Mesendoderm (in vitro differentiated cells): Measurements from ENCODE around the gene C5orf52.

Source experiments
- DNase-seq: peaks from one replicate; pipeline ENCODE4 v3.0.0; 2013
- H2AK5ac ChIP-seq: 2 replicates; pipeline ENCODE4 v1.6.1; 2013; ENCODE audit warnings: low read length, inconsistent platforms
- H2BK120ac ChIP-seq: 2 replicates; pipeline ENCODE4 v1.6.1; 2013; ENCODE audit warnings: low read depth, mild to moderate bottlenecking, low read length, moderate library complexity, mixed read lengths
- H2BK15ac ChIP-seq: replicated peaks from 2 replicates; pipeline ENCODE4 v1.6.1; 2013; ENCODE audit warnings: low read depth, mild to moderate bottlenecking, moderate library complexity
- H2BK5ac ChIP-seq: 2 replicates; pipeline ENCODE4 v1.6.1; 2013; ENCODE audit warnings: low read length, inconsistent platforms
- H3K18ac ChIP-seq: 2 replicates; pipeline ENCODE4 v1.6.1; 2013; ENCODE audit warnings: mild to moderate bottlenecking, low read length, mixed read lengths
- H3K23ac ChIP-seq: one replicate; pipeline ENCODE4 v1.6.1; 2013; ENCODE audit warnings: low read length
- H3K27ac ChIP-seq: 2 replicates; pipeline ENCODE4 v1.5.1; 2013; ENCODE audit warnings: low read depth, mild to moderate bottlenecking, inconsistent platforms, low read length, moderate library complexity
- H3K27me3 ChIP-seq: 2 replicates; pipeline ENCODE4 v1.6.1; 2013; ENCODE audit warnings: low read length, control low read depth, mild to moderate bottlenecking, inconsistent platforms; ENCODE audit not compliant: insufficient read depth, poor library complexity
- H3K36me3 ChIP-seq: 2 replicates; pipeline ENCODE4 v1.6.1; 2013; ENCODE audit warnings: low read length, inconsistent platforms; ENCODE audit not compliant: control insufficient read depth, insufficient read depth
- H3K4ac ChIP-seq: one replicate; pipeline ENCODE4 v1.6.1; 2013; ENCODE audit warnings: low read depth, mild to moderate bottlenecking, low read length, moderate library complexity
- H3K4me1 ChIP-seq: 2 replicates; pipeline ENCODE4 v1.6.1; 2013; ENCODE audit warnings: low read depth, low read length, inconsistent platforms; ENCODE audit not compliant: control insufficient read depth
- H3K4me2 ChIP-seq: 2 replicates; pipeline ENCODE4 v1.6.1; 2013; ENCODE audit warnings: low read length
- H3K4me3 ChIP-seq: 2 replicates; pipeline ENCODE4 v1.5.1; 2013; ENCODE audit warnings: mild to moderate bottlenecking, low read length
- H3K56ac ChIP-seq: one replicate; pipeline ENCODE4 v1.6.1; 2013; ENCODE audit warnings: low read length
- H3K79me1 ChIP-seq: 2 replicates; pipeline ENCODE4 v1.6.1; 2013; ENCODE audit warnings: low read length, inconsistent platforms
- H3K79me2 ChIP-seq: 2 replicates; pipeline ENCODE4 v1.6.1; 2013; ENCODE audit warnings: mild to moderate bottlenecking, low read length; ENCODE audit not compliant: control insufficient read depth, insufficient read depth
- H3K9ac ChIP-seq: 2 replicates; pipeline ENCODE4 v1.6.1; 2013; ENCODE audit warnings: low read length, inconsistent platforms
- H4K5ac ChIP-seq: one replicate; pipeline ENCODE4 v1.6.1; 2013; ENCODE audit warnings: low read length
- H4K8ac ChIP-seq: one replicate; pipeline ENCODE4 v1.6.1; 2013; ENCODE audit warnings: low read depth, mild to moderate bottlenecking, control low read depth, low read length, moderate library complexity
- WGBS: extraction: QIAGEN DNeasy Blood & Tissue Kit; methylation state at CpG from one replicate; pipeline ENCODE4 v1.1.7; 2013; ENCODE audit warnings: low lambda C conversion rate, missing lambda C conversion rate; ENCODE audit not compliant: insufficient coverage; ENCODE audit errors: extremely low coverage; 5-methylcytosine and 5-hydroxymethylcytosine counted together

Gene C5orf52

GRCh38 chr5:157657516-157657915 lies 13.8 kb upstream of the C5orf52 start:
- H3K18ac ChIP-seq = no peak overlapping the region
- DNase-seq = peak; percentile 32
- no peak overlapping the region for H3K9ac ChIP-seq
- no peaks in the 10 kb centered on the region for H3K4me1 ChIP-seq
- H3K4ac ChIP-seq = no peak overlapping the region
- H3K56ac ChIP-seq = no peak overlapping the region
- no peak overlapping the region for H4K8ac ChIP-seq
- no peaks in the 10 kb centered on the region for H3K36me3 ChIP-seq
- no peak overlapping the region for H4K5ac ChIP-seq
- no peak overlapping the region for H2AK5ac ChIP-seq
- no peak overlapping the region for H3K23ac ChIP-seq
- WGBS = no CpG with 5 or more reads among the region's 2 CpGs
- H3K4me3 ChIP-seq = no peak overlapping the region
- H2BK120ac ChIP-seq = no peak overlapping the region
- H3K27me3 ChIP-seq = no peaks in the 10 kb centered on the region
- no peak overlapping the region for H2BK5ac ChIP-seq
- no peak overlapping the region for H2BK15ac ChIP-seq
- H3K79me2 ChIP-seq = no peaks in the 10 kb centered on the region
- H3K4me2 ChIP-seq = no peak overlapping the region
- no peaks in the 10 kb centered on the region for H3K79me1 ChIP-seq
- H3K27ac ChIP-seq = no peak overlapping the region

GRCh38 chr5:157658893-157659292 lies 12.4 kb upstream of the C5orf52 start:
- no peak overlapping the region for H4K5ac ChIP-seq
- H3K27me3 ChIP-seq = no peaks in the 10 kb centered on the region
- no peak overlapping the region for H3K9ac ChIP-seq
- no peaks in the 10 kb centered on the region for H3K36me3 ChIP-seq
- no peak overlapping the region for H3K23ac ChIP-seq
- no peak overlapping the region for H3K4me2 ChIP-seq
- no peak overlapping the region for H2BK120ac ChIP-seq
- H3K4me3 ChIP-seq = no peak overlapping the region
- H3K18ac ChIP-seq = no peak overlapping the region
- H3K27ac ChIP-seq = no peak overlapping the region
- no peaks in the 10 kb centered on the region for H3K79me1 ChIP-seq
- WGBS = no CpG with 5 or more reads among the region's 1 CpG
- no peaks in the 10 kb centered on the region for H3K79me2 ChIP-seq
- no peak for DNase-seq
- no peak overlapping the region for H3K4ac ChIP-seq
- H2BK5ac ChIP-seq = no peak overlapping the region
- no peaks in the 10 kb centered on the region for H3K4me1 ChIP-seq
- H4K8ac ChIP-seq = no peak overlapping the region
- no peak overlapping the region for H2BK15ac ChIP-seq
- no peak overlapping the region for H3K56ac ChIP-seq
- H2AK5ac ChIP-seq = no peak overlapping the region

GRCh38 chr5:157659868-157660660 lies 11.3 kb upstream of the C5orf52 start:
- no peak overlapping the region for H2BK15ac ChIP-seq
- no peaks in the 10 kb centered on the region for H3K4me1 ChIP-seq
- WGBS = no CpG with 5 or more reads among the region's 8 CpGs
- no peak overlapping the region for H3K4ac ChIP-seq
- no peaks in the 10 kb centered on the region for H3K27me3 ChIP-seq
- H3K36me3 ChIP-seq = no peaks in the 10 kb centered on the region
- no peak overlapping the region for H2AK5ac ChIP-seq
- no peak overlapping the region for H3K56ac ChIP-seq
- DNase-seq = no peak
- no peak overlapping the region for H2BK120ac ChIP-seq
- H4K8ac ChIP-seq = no peak overlapping the region
- no peaks in the 10 kb centered on the region for H3K79me2 ChIP-seq
- no peak overlapping the region for H3K4me3 ChIP-seq
- H2BK5ac ChIP-seq = no peak overlapping the region
- H3K4me2 ChIP-seq = no peak overlapping the region
- H3K23ac ChIP-seq = no peak overlapping the region
- H4K5ac ChIP-seq = no peak overlapping the region
- H3K27ac ChIP-seq = no peak overlapping the region
- H3K18ac ChIP-seq = no peak overlapping the region
- no peaks in the 10 kb centered on the region for H3K79me1 ChIP-seq
- H3K9ac ChIP-seq = no peak overlapping the region

- no peak overlapping the region for H3K9ac ChIP-seq
- H3K4me2 ChIP-seq = no peak overlapping the region
- H3K23ac ChIP-seq = no peak overlapping the region
- H3K4ac ChIP-seq = no peak overlapping the region
- no peaks in the 10 kb centered on the region for H3K79me2 ChIP-seq
- H3K4me1 ChIP-seq = no peaks in the 10 kb centered on the region
- no peak overlapping the region for H4K5ac ChIP-seq
- H3K18ac ChIP-seq = no peak overlapping the region
- no peak overlapping the region for H2BK120ac ChIP-seq
- no peak overlapping the region for H4K8ac ChIP-seq
- H3K4me3 ChIP-seq = no peak overlapping the region
- no peak overlapping the region for H3K27ac ChIP-seq
- H2AK5ac ChIP-seq = no peak overlapping the region
- H2BK5ac ChIP-seq = no peak overlapping the region
- H3K79me1 ChIP-seq = no peaks in the 10 kb centered on the region
- no peaks in the 10 kb centered on the region for H3K27me3 ChIP-seq
- DNase-seq = no peak
- no peak overlapping the region for H2BK15ac ChIP-seq
- H3K36me3 ChIP-seq = no peaks in the 10 kb centered on the region
- H3K56ac ChIP-seq = no peak overlapping the region
- WGBS = no CpG with 5 or more reads among the region's 2 CpGs
Observed at GRCh38 chr5:157665467-157666070, 5.8 kb upstream of the C5orf52 start.

DNA sequence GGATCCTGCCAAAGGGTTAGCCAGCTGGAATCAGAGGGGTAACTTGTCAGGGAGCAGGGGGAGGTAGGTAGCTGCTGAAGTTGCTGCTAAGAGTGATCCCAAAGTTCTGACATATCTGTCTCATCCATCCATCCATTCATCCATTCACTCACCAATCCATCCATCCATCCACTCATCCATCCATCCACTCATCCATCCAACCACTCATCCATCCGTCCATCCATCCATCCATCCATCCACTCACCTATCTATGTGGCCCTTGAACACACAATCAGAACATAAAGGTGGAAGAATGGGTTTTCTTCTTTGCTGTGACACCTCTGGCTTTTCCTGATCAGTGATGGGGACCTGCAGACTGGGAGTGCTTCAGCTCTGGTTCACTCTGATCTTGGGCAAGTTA lies 3.0 kb upstream of the C5orf52 start:
- no peak overlapping the region for H3K23ac ChIP-seq
- no peak overlapping the region for H3K4me3 ChIP-seq
- H2AK5ac ChIP-seq = no peak overlapping the region
- no peaks in the 10 kb centered on the region for H3K79me2 ChIP-seq
- WGBS = no CpG with 5 or more reads among the region's 1 CpG
- H3K27ac ChIP-seq = no peak overlapping the region
- no peak overlapping the region for H3K4me2 ChIP-seq
- peak overlapping the region; percentile 28 for H3K56ac ChIP-seq
- H3K27me3 ChIP-seq = no peaks in the 10 kb centered on the region
- H4K8ac ChIP-seq = no peak overlapping the region
- H3K9ac ChIP-seq = no peak overlapping the region
- H3K36me3 ChIP-seq = no peaks in the 10 kb centered on the region
- no peak overlapping the region for H3K18ac ChIP-seq
- DNase-seq = no peak
- H3K4ac ChIP-seq = no peak overlapping the region
- H3K4me1 ChIP-seq = no peaks in the 10 kb centered on the region
- H2BK5ac ChIP-seq = no peak overlapping the region
- H3K79me1 ChIP-seq = no peaks in the 10 kb centered on the region
- H2BK120ac ChIP-seq = no peak overlapping the region
- no peak overlapping the region for H4K5ac ChIP-seq
- no peak overlapping the region for H2BK15ac ChIP-seq
